ENCODE results near the gene DIPK1A. TPM values are rescaled to one million over a fixed set of nuclear protein-coding genes. Genes with fewer than 3 reads are reported as not detected.

Gene DIPK1A
- total RNA-seq, 1 experiment from 2014 or later = 1.0 TPM

- no peaks in the 10 kb centered on the region for H3K27me3 ChIP-seq (ENCODE audit: low read length)
- no peaks in the 10 kb centered on the region for H3K36me3 ChIP-seq (ENCODE audit: low read depth, low read length)
- H3K79me2 ChIP-seq (ENCODE audit: low read length) = no peaks in the 10 kb centered on the region
- no peaks in the 10 kb centered on the region for H4K20me1 ChIP-seq (ENCODE audit: low read length)
- H3F3A ChIP-seq (ENCODE audit: low read length, unreplicated experiment) = no peaks in the 10 kb centered on the region
- H3K4me1 ChIP-seq (ENCODE audit: insufficient read depth, low read length) = peaks cover 18% of the 10 kb centered on the region
- ATAC-seq (peak; percentile 68), DNase-seq (peak; percentile 57)
- ChIA-PET POLR2A (ENCODE audit: unreplicated experiment) (no interaction called here), CTCF (no interaction called here)
- H3K4me2 ChIP-seq (ENCODE audit: low read length) = peak overlapping the region; percentile 57
- H3K9me3 ChIP-seq (ENCODE audit: low read length) = no peaks in the 10 kb centered on the region
- H3K9me2 ChIP-seq (replicated peaks; ENCODE audit: low read length) = no peaks in the 10 kb centered on the region
- no TSS peak for BruUV-seq (replicated peaks)
- H3K9ac ChIP-seq (ENCODE audit: low read length) = peak overlapping the region; percentile 1; the same call in 1 of the 2 replicates
- peak overlapping the region; percentile 69 for H2AFZ ChIP-seq (ENCODE audit: low read length)
- TF ChIP-seq EZH2phosphoT487 (IDR thresholded peaks at IDR 0.05; ENCODE audit: borderline replicate concordance, low read length) (no peak), CTCF (conservative IDR thresholded peaks at IDR 0.05; ENCODE audit: low read depth, low read length) (no peak), EZH2 (IDR thresholded peaks at IDR 0.05; ENCODE audit: low read length, unreplicated experiment) (no peak)
- H3K4me3 ChIP-seq (ENCODE audit: low read length) = no peak overlapping the region
- H3K27ac ChIP-seq (ENCODE audit: low read length) = peak overlapping the region; percentile 59
- intact Hi-C loops (cut with micrococcal nuclease) = no loop called here
These were observed 10.1 kb downstream of the DIPK1A start for GRCh38 chr1:92951141-92951582.

- Histone ChIP-seq H3K27me3 (ENCODE audit: low read length) (no peaks in the 10 kb centered on the region), H3K9ac (ENCODE audit: low read length) (no peak overlapping the region), H3F3A (ENCODE audit: low read length, unreplicated experiment) (no peaks in the 10 kb centered on the region), H3K27ac (ENCODE audit: low read length) (no peak overlapping the region), H3K9me3 (ENCODE audit: low read length) (no peaks in the 10 kb centered on the region), H4K20me1 (ENCODE audit: low read length) (no peaks in the 10 kb centered on the region), H3K4me1 (ENCODE audit: insufficient read depth, low read length) (peaks cover 18% of the 10 kb centered on the region), H3K36me3 (ENCODE audit: low read depth, low read length) (no peaks in the 10 kb centered on the region), H3K9me2 (replicated peaks; ENCODE audit: low read length) (no peaks in the 10 kb centered on the region), H2AFZ (ENCODE audit: low read length) (0 out of 2 replicates have a peak overlapping the region, but pooled peaks have one; percentile 17), H3K4me3 (ENCODE audit: low read length) (no peak overlapping the region), H3K79me2 (ENCODE audit: low read length) (no peaks in the 10 kb centered on the region), H3K4me2 (ENCODE audit: low read length) (no peak overlapping the region)
- CTCF ChIA-PET = interaction anchor here (0.6 kb wide), 1 partner anchor 38 kb away, joined by 3 read pairs; no protein-coding TSS in a partner anchor
- POLR2A ChIA-PET (ENCODE audit: unreplicated experiment) = interaction anchor here (0.6 kb wide), 1 partner anchor 41 kb away, joined by 3 read pairs; no protein-coding TSS in a partner anchor
- intact Hi-C loops (cut with micrococcal nuclease) = no loop called here
- TF ChIP-seq EZH2 (IDR thresholded peaks at IDR 0.05; ENCODE audit: low read length, unreplicated experiment) = no peak
- TF ChIP-seq CTCF (conservative IDR thresholded peaks at IDR 0.05; ENCODE audit: low read depth, low read length) = no peak
- no peak for TF ChIP-seq EZH2phosphoT487 (IDR thresholded peaks at IDR 0.05; ENCODE audit: borderline replicate concordance, low read length)
- peak; percentile 40 for DNase-seq
- no peak for ATAC-seq
- BruUV-seq (replicated peaks) = no TSS peak
These were observed 11.1 kb downstream of the DIPK1A start for GRCh38 chr1:92949937-92950817.

GRCh38 chr1:92948071-92948470 is 13.2 kb downstream of the DIPK1A start:
- DNase-seq (no peak), ATAC-seq (no peak)
- Histone ChIP-seq H3K4me2 (ENCODE audit: low read length) (no peak overlapping the region), H3F3A (ENCODE audit: low read length, unreplicated experiment) (no peaks in the 10 kb centered on the region), H3K4me1 (ENCODE audit: insufficient read depth, low read length) (peaks cover 18% of the 10 kb centered on the region), H2AFZ (ENCODE audit: low read length) (no peak overlapping the region), H3K36me3 (ENCODE audit: low read depth, low read length) (no peaks in the 10 kb centered on the region), H3K27me3 (ENCODE audit: low read length) (no peaks in the 10 kb centered on the region), H3K79me2 (ENCODE audit: low read length) (no peaks in the 10 kb centered on the region), H3K9ac (ENCODE audit: low read length) (no peak overlapping the region), H3K27ac (ENCODE audit: low read length) (no peak overlapping the region), H3K4me3 (ENCODE audit: low read length) (no peak overlapping the region), H4K20me1 (ENCODE audit: low read length) (no peaks in the 10 kb centered on the region), H3K9me3 (ENCODE audit: low read length) (no peaks in the 10 kb centered on the region), H3K9me2 (replicated peaks; ENCODE audit: low read length) (no peaks in the 10 kb centered on the region)
- POLR2A ChIA-PET (ENCODE audit: unreplicated experiment) = no interaction called here
- BruUV-seq (replicated peaks) = no TSS peak
- TF ChIP-seq EZH2 (IDR thresholded peaks at IDR 0.05; ENCODE audit: low read length, unreplicated experiment) (no peak), CTCF (conservative IDR thresholded peaks at IDR 0.05; ENCODE audit: low read depth, low read length) (no peak), EZH2phosphoT487 (IDR thresholded peaks at IDR 0.05; ENCODE audit: borderline replicate concordance, low read length) (no peak)
- CTCF ChIA-PET = no interaction called here
- intact Hi-C loops (cut with micrococcal nuclease) = no loop called here
